Stimulated activated CD8-positive, alpha-beta memory T cell treated with anti-CD3 and anti-CD28 coated beads, Interleukin-7, amount 100 ng/mL, for 24 hours (primary cell): ENCODE measurements around the gene ZYG11A.
"Not testable (repeated sequence)": the region's sequence is repeated elsewhere in the genome, so short reads cannot be mapped to it uniquely, and the experiment has no call there.

ENCODE experiments used
- DNase-seq: peaks from one replicate; pipeline ENCODE4 v3.0.0-alpha.2; 2020; ENCODE audit warnings: low read depth

The ZYG11A gene

GRCh38 chr1:52842643-52843310 lies at the start of gene ZYG11A:
Gene ZYG11A (plus strand): TSS chr1:52842760. CDS start chr1:52842884, 124 bp downstream.
- DNase-seq, result peak; percentile 21

GRCh38 chr1:52793717-52794116 lies 48.8 kb upstream of the ZYG11A start:
- not testable (repeated sequence) for DNase-seq

- no peak for DNase-seq
Observed at GRCh38 chr1:52795464-52795863, 47.1 kb upstream of the ZYG11A start.

DNA sequence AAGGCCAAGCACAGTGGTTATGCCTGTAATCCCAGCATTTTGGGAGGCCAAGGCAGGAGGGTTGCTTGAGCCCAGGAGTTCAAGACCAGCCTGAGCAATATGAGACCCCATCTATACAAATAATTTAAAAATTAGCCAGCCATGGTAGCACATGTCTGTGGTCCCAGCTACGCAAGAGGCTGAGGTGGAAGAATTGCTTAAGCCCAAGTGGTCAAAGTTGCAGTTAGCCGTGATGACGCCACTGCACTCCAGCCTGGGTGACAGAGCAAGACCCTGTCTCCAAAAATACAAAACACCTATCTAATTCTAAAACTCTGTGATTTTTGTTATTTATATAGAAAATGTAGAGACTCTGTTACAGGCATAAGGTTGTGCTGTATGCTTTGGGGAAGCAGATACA lies 44.2 kb upstream of the ZYG11A start:
- DNase-seq, result no peak

GRCh38 chr1:52801011-52801410 lies 41.5 kb upstream of the ZYG11A start:
- DNase-seq, result no peak

GRCh38 chr1:52804083-52804482 lies 38.5 kb upstream of the ZYG11A start:
- DNase-seq, result not testable (repeated sequence)

- DNase-seq, result no peak
Observed at GRCh38 chr1:52814465-52814864, 28.1 kb upstream of the ZYG11A start.

- DNase-seq, result not testable (repeated sequence)
Observed at GRCh38 chr1:52820830-52821229, 21.7 kb upstream of the ZYG11A start.

- no peak for DNase-seq
Observed at GRCh38 chr1:52825868-52826267, 16.7 kb upstream of the ZYG11A start.

DNA sequence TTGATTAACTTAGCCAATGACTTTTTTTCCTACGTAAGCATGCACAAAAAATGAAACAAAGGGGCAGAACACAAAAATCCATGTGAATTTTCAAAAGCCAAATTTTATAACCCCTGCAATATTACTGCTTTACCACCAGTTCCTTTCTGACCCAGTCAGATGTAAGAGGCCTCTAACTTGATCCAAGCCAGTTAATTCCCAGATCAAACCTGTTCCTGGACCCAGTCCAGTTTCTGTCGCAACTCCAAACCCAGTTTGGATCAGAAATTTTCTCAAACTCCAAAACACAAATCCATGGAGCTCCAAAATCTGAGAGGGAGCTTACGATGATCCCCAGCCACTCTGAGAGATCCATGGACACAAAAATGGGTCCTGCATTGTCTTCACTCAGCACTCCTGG lies 7.8 kb upstream of the ZYG11A start:
- DNase-seq, result no peak

- no peak for DNase-seq
Observed at GRCh38 chr1:52836035-52836434, 6.5 kb upstream of the ZYG11A start.

- DNase-seq, result not testable (repeated sequence)
Observed at GRCh38 chr1:52839175-52839574, 3.4 kb upstream of the ZYG11A start.

- DNase-seq, result not testable (repeated sequence)
Observed at GRCh38 chr1:52845119-52845518, 2.6 kb downstream of the ZYG11A start.

DNA sequence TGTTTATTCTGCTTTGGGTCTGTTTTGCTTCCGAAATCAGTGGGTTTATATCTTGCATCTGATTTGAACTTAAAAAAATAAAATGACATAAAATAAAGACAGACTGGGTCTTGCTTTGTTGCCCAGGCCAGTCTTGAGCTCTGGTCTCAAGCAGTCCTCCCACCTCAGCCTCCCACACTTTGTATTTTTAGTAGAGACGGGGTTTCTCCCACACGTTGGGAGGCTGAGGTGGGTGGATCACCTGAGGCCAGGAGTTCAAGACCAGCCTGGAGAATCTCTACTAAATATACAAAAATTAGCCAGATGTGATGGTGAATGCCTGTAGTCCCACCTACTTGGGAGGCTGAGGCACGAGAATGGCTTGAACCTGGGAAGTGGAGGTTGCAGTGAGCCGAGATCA lies 5.9 kb downstream of the ZYG11A start:
- DNase-seq, result no peak

DNA sequence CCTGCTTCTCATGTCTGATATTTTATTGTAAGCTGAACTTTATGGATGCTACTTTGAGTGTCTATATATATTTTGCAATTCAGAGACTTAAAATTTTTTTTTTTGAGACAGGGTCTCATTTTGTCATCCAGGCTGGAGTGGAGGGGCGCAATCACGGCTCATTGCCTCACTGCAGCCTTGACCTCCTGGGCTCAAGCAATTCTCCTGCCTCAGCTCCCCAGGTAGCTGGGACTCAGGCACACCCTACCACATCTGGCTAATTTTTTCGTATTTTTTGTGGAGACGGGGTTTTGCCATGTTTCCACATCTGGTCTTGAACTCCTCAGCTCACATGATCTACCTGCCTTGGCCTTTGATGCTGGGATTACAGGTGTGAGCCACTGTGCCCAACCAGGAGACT lies 8.4 kb downstream of the ZYG11A start:
- DNase-seq, result no peak

GRCh38 chr1:52852854-52853253 lies 10.3 kb downstream of the ZYG11A start:
- no peak for DNase-seq

- DNase-seq, result no peak
Observed at GRCh38 chr1:52855584-52855983, 13.0 kb downstream of the ZYG11A start.

DNA sequence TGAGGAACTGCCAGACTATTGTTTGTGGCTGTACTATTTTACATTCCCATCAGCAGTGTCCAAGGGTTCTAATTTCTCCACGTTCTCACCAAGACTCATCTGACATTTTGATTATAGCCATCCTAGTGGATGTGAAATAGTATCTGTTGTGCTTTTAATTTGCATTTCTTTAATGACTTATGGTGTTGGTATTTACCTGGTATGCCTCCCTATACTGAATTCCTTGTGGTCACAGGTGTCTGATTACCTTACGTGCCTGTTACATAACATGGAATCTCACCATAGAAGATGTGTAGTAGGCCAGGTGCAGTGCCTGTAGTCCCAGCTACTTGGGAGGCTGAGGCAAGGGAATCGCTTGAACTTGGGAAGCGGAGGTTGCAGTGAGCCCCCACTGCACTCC lies 13.5 kb downstream of the ZYG11A start:
- no peak for DNase-seq

DNA sequence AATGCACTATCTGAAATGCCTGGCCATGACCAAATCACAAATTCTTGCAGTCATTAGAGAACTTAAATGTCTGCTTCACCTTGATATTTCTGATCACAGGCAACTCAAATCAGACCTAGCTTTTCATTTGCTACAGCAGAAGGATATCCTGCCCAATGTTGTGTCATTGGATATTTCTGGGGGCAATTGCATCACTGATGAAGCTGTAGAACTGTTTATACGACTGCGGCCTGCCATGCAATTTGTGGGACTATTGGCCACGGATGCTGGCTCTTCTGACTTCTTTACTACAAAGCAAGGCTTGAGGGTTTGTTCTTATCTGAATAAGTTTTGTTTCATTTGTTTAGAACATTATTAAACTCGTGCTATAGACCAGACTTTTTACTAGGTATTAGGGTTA lies 14.9 kb downstream of the ZYG11A start:
- no peak for DNase-seq

- DNase-seq, result no peak
Observed at GRCh38 chr1:52862666-52863458, 20.3 kb downstream of the ZYG11A start.

- DNase-seq, result no peak
Observed at GRCh38 chr1:52867087-52867863, 24.7 kb downstream of the ZYG11A start.

GRCh38 chr1:52869727-52870126 lies 27.2 kb downstream of the ZYG11A start:
- not testable (repeated sequence) for DNase-seq

- DNase-seq, result no peak
Observed at GRCh38 chr1:52876843-52877242, 34.3 kb downstream of the ZYG11A start.
